Measurements from ENCODE around the gene CCL8.

DNA sequence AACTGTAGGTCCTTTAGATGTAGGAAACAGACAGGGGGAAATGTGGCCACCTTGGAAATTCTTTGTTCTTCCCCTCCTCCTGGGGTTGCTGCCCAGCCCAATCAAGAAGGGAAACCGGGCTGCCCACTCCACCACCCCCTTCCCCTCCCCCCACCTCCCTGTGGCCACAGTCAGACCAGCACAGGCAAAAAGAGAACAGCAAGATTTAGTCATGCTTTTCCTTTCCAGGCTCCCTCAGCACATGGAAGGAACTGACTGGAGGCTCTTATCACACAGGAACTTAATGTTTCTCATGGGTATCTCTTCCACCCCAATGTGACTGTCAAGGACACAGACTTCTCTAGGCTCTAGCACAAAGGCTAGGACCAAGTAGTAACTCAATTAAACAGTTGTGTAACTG, 46.8 kb downstream of the CCL8 start:
- TF ChIP-seq, protein P1, sequence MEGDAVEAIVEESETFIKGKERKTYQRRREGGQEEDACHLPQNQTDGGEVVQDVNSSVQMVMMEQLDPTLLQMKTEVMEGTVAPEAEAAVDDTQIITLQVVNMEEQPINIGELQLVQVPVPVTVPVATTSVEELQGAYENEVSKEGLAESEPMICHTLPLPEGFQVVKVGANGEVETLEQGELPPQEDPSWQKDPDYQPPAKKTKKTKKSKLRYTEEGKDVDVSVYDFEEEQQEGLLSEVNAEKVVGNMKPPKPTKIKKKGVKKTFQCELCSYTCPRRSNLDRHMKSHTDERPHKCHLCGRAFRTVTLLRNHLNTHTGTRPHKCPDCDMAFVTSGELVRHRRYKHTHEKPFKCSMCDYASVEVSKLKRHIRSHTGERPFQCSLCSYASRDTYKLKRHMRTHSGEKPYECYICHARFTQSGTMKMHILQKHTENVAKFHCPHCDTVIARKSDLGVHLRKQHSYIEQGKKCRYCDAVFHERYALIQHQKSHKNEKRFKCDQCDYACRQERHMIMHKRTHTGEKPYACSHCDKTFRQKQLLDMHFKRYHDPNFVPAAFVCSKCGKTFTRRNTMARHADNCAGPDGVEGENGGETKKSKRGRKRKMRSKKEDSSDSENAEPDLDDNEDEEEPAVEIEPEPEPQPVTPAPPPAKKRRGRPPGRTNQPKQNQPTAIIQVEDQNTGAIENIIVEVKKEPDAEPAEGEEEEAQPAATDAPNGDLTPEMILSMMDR (IDR thresholded peaks at IDR 0.05; ENCODE audit: borderline replicate concordance, extremely low read depth, low read length, poor library complexity, severe bottlenecking): no peak
- no peak for TF ChIP-seq EZH2 (IDR thresholded peaks at IDR 0.05; ENCODE audit: borderline replicate concordance, low read depth, low read length, severe bottlenecking)

Data from DND-41 (cell line).